CMK (cell line): ENCODE results near the gene RBM5.

ENCODE experiments used
- DNase-seq: peaks from one replicate; pipeline ENCODE4 v3.0.0-alpha.2; 2010; ENCODE audit warnings: low read depth

RBM5 gene

GRCh38 chr3:50138266-50139200 lies 49.8 kb downstream of the RBM5 start:
- no peak for DNase-seq

- no peak for DNase-seq
Measured at GRCh38 chr3:50139308-50139707, 50.6 kb downstream of the RBM5 start.

- DNase-seq, result no peak
Measured at GRCh38 chr3:50139718-50140423, 51.2 kb downstream of the RBM5 start.

GRCh38 chr3:50140990-50141389 lies 52.3 kb downstream of the RBM5 start:
- DNase-seq, result no peak

GRCh38 chr3:50146316-50146901 lies 57.7 kb downstream of the RBM5 start:
- no peak for DNase-seq

- no peak for DNase-seq
Measured at GRCh38 chr3:50147016-50147415, 58.3 kb downstream of the RBM5 start.

- no peak for DNase-seq
Measured at GRCh38 chr3:50147447-50147846, 58.7 kb downstream of the RBM5 start.

- no peak for DNase-seq
Measured at GRCh38 chr3:50147861-50148260, 59.1 kb downstream of the RBM5 start.

GRCh38 chr3:50150404-50150750 lies 61.7 kb downstream of the RBM5 start:
- DNase-seq, result no peak

GRCh38 chr3:50150863-50151686 lies 62.4 kb downstream of the RBM5 start:
- DNase-seq, result no peak

GRCh38 chr3:50151728-50152127 lies 63.0 kb downstream of the RBM5 start:
- DNase-seq, result no peak

GRCh38 chr3:50153782-50154475 lies 65.2 kb downstream of the RBM5 start:
- no peak for DNase-seq

GRCh38 chr3:50154476-50154839 lies 65.7 kb downstream of the RBM5 start:
- no peak for DNase-seq

GRCh38 chr3:50154840-50155490 lies 66.2 kb downstream of the RBM5 start, which contains the start of gene SEMA3F:
Gene SEMA3F, plus strand, starts transcription at chr3:50155324. Its CDS starts 4,299 bp downstream, at chr3:50159623.
- DNase-seq, result no peak

GRCh38 chr3:50155491-50155878 lies 66.8 kb downstream of the RBM5 start:
- DNase-seq, result no peak

GRCh38 chr3:50155891-50156290 lies 67.2 kb downstream of the RBM5 start:
- DNase-seq, result no peak

GRCh38 chr3:50156549-50157493 lies 68.1 kb downstream of the RBM5 start:
- no peak for DNase-seq

- DNase-seq, result no peak
Measured at GRCh38 chr3:50157827-50158529, 69.3 kb downstream of the RBM5 start.

GRCh38 chr3:50158530-50159146 lies 69.9 kb downstream of the RBM5 start:
- no peak for DNase-seq
